ENCODE results near the gene TMEM161A. TPM values are rescaled to one million over a fixed set of nuclear protein-coding genes. Genes with fewer than 3 reads are reported as not detected.

The TMEM161A gene
- polyA plus RNA-seq, 3 donors: 14.3 to 22.5 (median 15.3) TPM

- no peak for DNase-seq
- Mint-ChIP-seq H3K27me3 (ENCODE audit: low read depth in 3 of 3) (peaks cover 0 to 4% (median 0%) of the 10 kb centered on the region in 3 donors), H3K9me3 (no peaks in the 10 kb centered on the region), H3K36me3 (peaks cover 2% of the 10 kb centered on the region in 2 donors), H3K27ac (peak overlapping the region in 2 of 7 donors; percentile 59 to 70), H3K4me3 (no peak overlapping the region), H3K4me1 (peaks cover 45% of the 10 kb centered on the region)
- H3K27ac ChIP-seq (ENCODE audit: low read depth in 1 of 2, low read length in 2 of 2): peak overlapping the region in 1 of 2 donors; percentile 73
- H3K4me3 ChIP-seq (replicated peaks in 1 of 3; ENCODE audit: low read depth in 2 of 3, low read length in 3 of 3): no peak overlapping the region
- no peak overlapping the region for H3K4me2 ChIP-seq (replicated peaks; ENCODE audit: extremely low read depth, low read length, poor library complexity, severe bottlenecking)
- H3K9me3 ChIP-seq (replicated peaks in 1 of 2; ENCODE audit: control insufficient read depth in 1 of 2, insufficient read depth in 1 of 2, low read length in 2 of 2): no peaks in the 10 kb centered on the region
- no CpG with 5 or more reads among the region's 1 CpG for WGBS (ENCODE audit: insufficient coverage)
- intact Hi-C loops (cut with micrococcal nuclease): no loop called here
- H3K4me1 ChIP-seq (ENCODE audit: control insufficient read depth in 1 of 2, insufficient read depth in 2 of 2, low read length in 2 of 2): peaks cover 20 to 23% of the 10 kb centered on the region in 2 donors
- H3K79me2 ChIP-seq (ENCODE audit: insufficient read depth, low read length): no peaks in the 10 kb centered on the region
- H3K27me3 ChIP-seq (ENCODE audit: control insufficient read depth in 2 of 2, insufficient read depth in 2 of 2, low read length in 2 of 2): no peaks in the 10 kb centered on the region
- H3K9ac ChIP-seq (ENCODE audit: insufficient read depth, low read length, poor library complexity, severe bottlenecking): peak overlapping the region; percentile 47
- H3K36me3 ChIP-seq (replicated peaks in 1 of 2; ENCODE audit: control insufficient read depth in 1 of 2, insufficient read depth in 2 of 2, low read length in 2 of 2): no peaks in the 10 kb centered on the region
- H2AFZ ChIP-seq (ENCODE audit: insufficient read depth, low read depth, low read length, poor library complexity, severe bottlenecking): peak overlapping the region; percentile 59
- no peaks in the 10 kb centered on the region for H4K20me1 ChIP-seq (ENCODE audit: insufficient read depth, low read length)
- no peak for TF ChIP-seq CTCF (IDR thresholded peaks at IDR 0.05)
Observed at GRCh38 chr19:19076476-19076875, 61.8 kb downstream of the TMEM161A start.

GRCh38 chr19:19075126-19075525 lies 63.2 kb downstream of the TMEM161A start:
- Histone ChIP-seq H2AFZ (ENCODE audit: insufficient read depth, low read depth, low read length, poor library complexity, severe bottlenecking) (no peak overlapping the region), H3K27me3 (ENCODE audit: control insufficient read depth in 2 of 2, insufficient read depth in 2 of 2, low read length in 2 of 2) (no peaks in the 10 kb centered on the region), H3K9me3 (replicated peaks in 1 of 2; ENCODE audit: control insufficient read depth in 1 of 2, insufficient read depth in 1 of 2, low read length in 2 of 2) (no peaks in the 10 kb centered on the region), H3K4me3 (replicated peaks in 1 of 3; ENCODE audit: low read depth in 2 of 3, low read length in 3 of 3) (no peak overlapping the region), H3K9ac (ENCODE audit: insufficient read depth, low read length, poor library complexity, severe bottlenecking) (no peak overlapping the region), H3K36me3 (replicated peaks in 1 of 2; ENCODE audit: control insufficient read depth in 1 of 2, insufficient read depth in 2 of 2, low read length in 2 of 2) (no peaks in the 10 kb centered on the region), H3K79me2 (ENCODE audit: insufficient read depth, low read length) (no peaks in the 10 kb centered on the region), H4K20me1 (ENCODE audit: insufficient read depth, low read length) (no peaks in the 10 kb centered on the region), H3K27ac (ENCODE audit: low read depth in 1 of 2, low read length in 2 of 2) (no peak overlapping the region), H3K4me2 (replicated peaks; ENCODE audit: extremely low read depth, low read length, poor library complexity, severe bottlenecking) (no peak overlapping the region), H3K4me1 (ENCODE audit: control insufficient read depth in 1 of 2, insufficient read depth in 2 of 2, low read length in 2 of 2) (peaks cover 20 to 23% of the 10 kb centered on the region in 2 donors)
- intact Hi-C loops (cut with micrococcal nuclease): no loop called here
- DNase-seq: no peak
- Mint-ChIP-seq H3K27ac (peak overlapping the region in 1 of 7 donors; percentile 47), H3K27me3 (ENCODE audit: low read depth in 3 of 3) (peaks cover 0 to 4% (median 0%) of the 10 kb centered on the region in 3 donors), H3K4me1 (peaks cover 45% of the 10 kb centered on the region), H3K9me3 (no peaks in the 10 kb centered on the region), H3K36me3 (peaks cover 4 to 7% of the 10 kb centered on the region in 2 donors), H3K4me3 (no peak overlapping the region)
- TF ChIP-seq CTCF (IDR thresholded peaks at IDR 0.05): no peak
- 98% methylated on average over 4 of the region's 8 CpGs for WGBS (ENCODE audit: insufficient coverage)

Measured in CD14-positive monocyte (primary cell).